HEK293T (cell line): Measurements from ENCODE around the gene CANT1.

Experiments
- ARNT ChIP-seq: fragments of 450-650 bp; IDR thresholded peaks from 2 replicates; pipeline ENCODE4 v1.6.1; 2017; ENCODE audit warnings: mild to moderate bottlenecking
- FOXA1 ChIP-seq: fragments of 450-650 bp; IDR thresholded peaks from 2 replicates; pipeline ENCODE4 v1.6.1; 2016; ENCODE audit warnings: mild to moderate bottlenecking
- FOXK2 ChIP-seq: fragments of 450-650 bp; IDR thresholded peaks from 2 replicates; pipeline ENCODE4 v1.6.1; 2016; ENCODE audit warnings: mild to moderate bottlenecking
- FOXM1 ChIP-seq: fragments of 450-650 bp; IDR thresholded peaks from 2 replicates; pipeline ENCODE4 v1.6.1; 2017; ENCODE audit warnings: mild to moderate bottlenecking, borderline replicate concordance
- HDGF ChIP-seq: fragments of 450-650 bp; IDR thresholded peaks from 2 replicates; pipeline ENCODE4 v1.6.1; 2017; ENCODE audit warnings: antibody characterized with exemption, borderline replicate concordance
- L3MBTL2 ChIP-seq: fragments of 450-650 bp; conservative IDR thresholded peaks from 2 replicates; pipeline ENCODE4 v1.6.1; 2016; ENCODE audit warnings: mild to moderate bottlenecking
- PKNOX1 ChIP-seq: fragments of 450-650 bp; IDR thresholded peaks from 2 replicates; pipeline ENCODE4 v1.6.1; 2016
- SP1 ChIP-seq: fragments of 450-650 bp; IDR thresholded peaks from 2 replicates; pipeline ENCODE4 v1.6.1; 2017

- TF ChIP-seq ARNT, result no peak
- no peak for TF ChIP-seq PKNOX1
- TF ChIP-seq SP1, result no peak
- TF ChIP-seq HDGF, result no peak
- no peak for TF ChIP-seq FOXK2
- TF ChIP-seq L3MBTL2, result no peak
- TF ChIP-seq FOXM1, result no peak
- TF ChIP-seq FOXA1, result no peak
Measured at GRCh38 chr17:78980624-78980972, 29.0 kb downstream of the CANT1 start.
